Upper lobe of left lung (tissue), 4 donors: ENCODE data around the gene RBPJ.

Experiments used
- CTCF ChIP-seq, 6 experiments: fragments of 450-650 bp in 4 of 6; fragments of 200-600 bp in 2 of 6; sonication (generic) in 2 of 6; IDR thresholded peaks; one replicate each; pipeline ENCODE4 v1.5.1; 2016 to 2019; ENCODE audit warnings: antibody characterized with exemption in 6 of 6
- POLR2A ChIP-seq, 4 donors: fragments of 450-650 bp; IDR thresholded peaks; one replicate each; pipeline ENCODE4 v1.5.1; 2016 to 2017; ENCODE audit warnings: antibody characterized with exemption in 4 of 4, mild to moderate bottlenecking in 2 of 4
- POLR2AphosphoS5 ChIP-seq, 2 donors: sonication (generic); formaldehyde crosslinking; IDR thresholded peaks; one replicate each; pipeline ENCODE4 v1.5.1; 2017; ENCODE audit warnings: antibody characterized with exemption in 2 of 2

- no peak for TF ChIP-seq CTCF (IDR thresholded peaks at IDR 0.05)
- no peak for TF ChIP-seq POLR2A (IDR thresholded peaks at IDR 0.05)
- no peak for TF ChIP-seq POLR2AphosphoS5 (IDR thresholded peaks at IDR 0.05)
Observed at GRCh38 chr4:26300314-26301307, 20.2 kb upstream of the RBPJ start.
